Transverse colon (tissue), 3 donors: ENCODE results near the gene PLCD4.

ENCODE experiments used
- POLR2A ChIP-seq: fragments of 450-650 bp; IDR thresholded peaks from one replicate; pipeline ENCODE4 v1.6.1; 2016; ENCODE audit warnings: antibody characterized with exemption, mild to moderate bottlenecking, moderate library complexity
- TF ChIP-seq, protein P1 (sequence below), 5 experiments: fragments of 200-600 bp in 3 of 5; fragments of 450-650 bp in 2 of 5; sonication (generic) in 3 of 5; IDR thresholded peaks; 1 replicate in 2 of 5; 2 replicates in 3 of 5; pipeline ENCODE4 v1.5.1; 2016 to 2017; ENCODE audit warnings: antibody characterized with exemption in 5 of 5, inconsistent platforms in 3 of 5, mild to moderate bottlenecking in 2 of 5, moderate library complexity in 1 of 5

DNA sequence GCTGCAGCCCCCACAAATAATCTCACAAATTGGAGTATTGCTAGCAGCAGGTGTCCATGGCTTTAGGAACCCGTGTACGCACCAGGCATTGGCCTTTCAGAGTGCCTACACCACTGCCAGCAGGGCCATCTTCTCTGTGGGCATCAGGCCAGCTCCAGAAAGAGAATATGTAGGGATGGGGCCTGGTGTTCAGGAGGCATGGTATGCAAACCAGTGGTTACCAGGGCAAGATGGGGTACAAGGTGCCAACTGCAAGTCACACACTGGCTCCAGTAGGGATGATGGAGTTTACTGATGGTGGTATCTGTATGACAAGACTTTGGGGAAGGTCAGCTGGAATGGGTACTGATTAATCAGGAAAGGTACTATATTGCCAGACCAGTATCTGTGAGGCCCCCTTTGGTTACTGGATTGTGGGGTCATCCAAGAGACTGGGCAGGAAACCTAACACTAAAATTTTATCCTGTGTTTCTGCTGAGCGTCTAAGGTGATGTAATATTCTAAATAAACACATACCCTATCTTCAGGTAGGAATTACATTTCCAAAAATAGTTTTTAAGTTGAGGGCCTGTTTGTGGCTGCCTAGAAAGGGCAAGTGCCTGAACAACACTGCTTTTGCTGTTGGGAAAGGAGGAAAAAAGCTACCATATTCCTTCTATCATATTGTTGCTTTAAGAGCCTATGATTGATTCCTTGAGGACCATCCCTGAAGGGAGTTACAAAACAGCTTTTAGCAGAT lies 30.0 kb upstream of the PLCD4 start:
- TF ChIP-seq, protein P1, sequence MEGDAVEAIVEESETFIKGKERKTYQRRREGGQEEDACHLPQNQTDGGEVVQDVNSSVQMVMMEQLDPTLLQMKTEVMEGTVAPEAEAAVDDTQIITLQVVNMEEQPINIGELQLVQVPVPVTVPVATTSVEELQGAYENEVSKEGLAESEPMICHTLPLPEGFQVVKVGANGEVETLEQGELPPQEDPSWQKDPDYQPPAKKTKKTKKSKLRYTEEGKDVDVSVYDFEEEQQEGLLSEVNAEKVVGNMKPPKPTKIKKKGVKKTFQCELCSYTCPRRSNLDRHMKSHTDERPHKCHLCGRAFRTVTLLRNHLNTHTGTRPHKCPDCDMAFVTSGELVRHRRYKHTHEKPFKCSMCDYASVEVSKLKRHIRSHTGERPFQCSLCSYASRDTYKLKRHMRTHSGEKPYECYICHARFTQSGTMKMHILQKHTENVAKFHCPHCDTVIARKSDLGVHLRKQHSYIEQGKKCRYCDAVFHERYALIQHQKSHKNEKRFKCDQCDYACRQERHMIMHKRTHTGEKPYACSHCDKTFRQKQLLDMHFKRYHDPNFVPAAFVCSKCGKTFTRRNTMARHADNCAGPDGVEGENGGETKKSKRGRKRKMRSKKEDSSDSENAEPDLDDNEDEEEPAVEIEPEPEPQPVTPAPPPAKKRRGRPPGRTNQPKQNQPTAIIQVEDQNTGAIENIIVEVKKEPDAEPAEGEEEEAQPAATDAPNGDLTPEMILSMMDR (IDR thresholded peaks at IDR 0.05) = no peak
- no peak for TF ChIP-seq POLR2A
